SU-DHL-6 (cell line): ENCODE measurements around the gene HSPA2.

Experiments
- H2AFZ ChIP-seq: fragments of 200-600 bp; sonication (generic); 2 replicates; pipeline ENCODE4 v1.6.1; 2014; ENCODE audit warnings: low read depth, mild to moderate bottlenecking, moderate library complexity, mixed read lengths, antibody characterized with exemption, low read length; ENCODE audit not compliant: severe bottlenecking
- H3F3A ChIP-seq: fragments of 200-600 bp; shearing (Covaris generic); 2 replicates; pipeline ENCODE4 v1.6.0; 2016; ENCODE audit warnings: antibody characterized with exemption, mild to moderate bottlenecking; ENCODE audit not compliant: insufficient read depth
- H3K27ac ChIP-seq: fragments of 200-600 bp; sonication (generic); 2 replicates; pipeline ENCODE4 v1.5.1; 2016; ENCODE audit warnings: low read depth, mild to moderate bottlenecking, low read length, moderate library complexity, mixed read lengths
- H3K27me3 ChIP-seq: fragments of 200-600 bp; sonication (generic), shearing (Covaris generic); 2 replicates; pipeline ENCODE4 v1.6.0; 2014; ENCODE audit warnings: mild to moderate bottlenecking, low read length
- H3K36me3 ChIP-seq: fragments of 200-600 bp; sonication (generic); 2 replicates; pipeline ENCODE4 v1.6.1; 2014; ENCODE audit warnings: mild to moderate bottlenecking, low read length, mixed read lengths
- H3K4me2 ChIP-seq: fragments of 300-600, 200-600 bp; shearing (Covaris generic), sonication (generic); 2 replicates; pipeline ENCODE4 v1.6.0; 2014; ENCODE audit warnings: low read length, low read depth, mild to moderate bottlenecking; ENCODE audit not compliant: poor library complexity, severe bottlenecking
- H3K4me3 ChIP-seq: fragments of 200-600 bp; sonication (generic); 2 replicates; pipeline ENCODE4 v1.5.1; 2014; ENCODE audit warnings: antibody characterized with exemption, low read length, mild to moderate bottlenecking, mixed read lengths; ENCODE audit not compliant: insufficient read depth, poor library complexity, severe bottlenecking
- H3K79me2 ChIP-seq: fragments of 200-600 bp; sonication (generic); 2 replicates; pipeline ENCODE4 v1.6.1; 2014; ENCODE audit warnings: mild to moderate bottlenecking, low read length, moderate library complexity; ENCODE audit not compliant: insufficient read depth
- H3K9ac ChIP-seq: fragments of 200-600 bp; sonication (generic); 2 replicates; pipeline ENCODE4 v1.7.0; 2014; ENCODE audit warnings: mild to moderate bottlenecking, low read length
- H3K9me2 ChIP-seq: fragments of 200-600 bp; sonication (generic); replicated peaks from 2 replicates; pipeline ENCODE4 v1.6.1; 2014; ENCODE audit warnings: low read length; ENCODE audit not compliant: insufficient read depth
- H3K9me3 ChIP-seq: fragments of 200-600 bp; sonication (generic); 2 replicates; pipeline ENCODE4 v1.6.1; 2014; ENCODE audit warnings: low read length, mixed read lengths; ENCODE audit not compliant: insufficient read depth
- H4K20me1 ChIP-seq: fragments of 200-600 bp; sonication (generic); 2 replicates; pipeline ENCODE4 v1.6.1; 2014; ENCODE audit warnings: low read depth, mild to moderate bottlenecking, antibody characterized with exemption, low read length, moderate library complexity, mixed read lengths
- CTCF ChIP-seq: fragments of 200-600 bp; sonication (generic); IDR thresholded peaks from one replicate; pipeline ENCODE4 v1.5.1; 2017; ENCODE audit warnings: antibody characterized with exemption, mild to moderate bottlenecking, low read length, moderate library complexity; ENCODE audit not compliant: insufficient read depth, poor library complexity, severe bottlenecking
- EZH2phosphoT487 ChIP-seq: fragments of 200-600 bp; sonication (generic), shearing (Covaris generic); conservative IDR thresholded peaks from 2 replicates; pipeline ENCODE4 v1.6.1; 2018; ENCODE audit warnings: mild to moderate bottlenecking, antibody characterized with exemption, low read length, moderate library complexity, mixed read lengths

HSPA2 gene

GRCh38 chr14:64495252-64495651 is 45.3 kb upstream of the HSPA2 start:
- H3K27me3 ChIP-seq, result no peaks in the 10 kb centered on the region
- no peak overlapping the region for H3K4me2 ChIP-seq
- TF ChIP-seq CTCF (no peak), EZH2phosphoT487 (no peak)
- 0 out of 2 replicates have a peak, but pooled peaks cover 5% of the 10 kb centered on the region for H4K20me1 ChIP-seq
- peaks cover 91% of the 10 kb centered on the region for H3K79me2 ChIP-seq
- peaks cover 33% of the 10 kb centered on the region for H3K36me3 ChIP-seq
- peaks cover 12% of the 10 kb centered on the region; the same call in 1 of the 2 replicates for H3F3A ChIP-seq
- no peak overlapping the region for H2AFZ ChIP-seq
- no peaks in the 10 kb centered on the region for H3K9me3 ChIP-seq
- H3K9me2 ChIP-seq, result no peaks in the 10 kb centered on the region
- no peak overlapping the region for H3K9ac ChIP-seq
- H3K27ac ChIP-seq, result no peak overlapping the region
- no peak overlapping the region for H3K4me3 ChIP-seq

GRCh38 chr14:64496764-64497163 is 43.8 kb upstream of the HSPA2 start:
- peaks cover 29% of the 10 kb centered on the region for H3K36me3 ChIP-seq
- no peak for TF ChIP-seq EZH2phosphoT487
- 0 out of 2 replicates have a peak, but pooled peaks cover 5% of the 10 kb centered on the region for H4K20me1 ChIP-seq

GRCh38 chr14:64500088-64500487 is 40.5 kb upstream of the HSPA2 start:
- peaks cover 80% of the 10 kb centered on the region for H3K79me2 ChIP-seq
- peak overlapping the region; percentile 1; the same call in 1 of the 2 replicates for H3K27ac ChIP-seq
- H3K9ac ChIP-seq, result 0 out of 2 replicates have a peak overlapping the region, but pooled peaks have one; percentile 99

More at GRCh38 chr14:64496764-64497163, 43.8 kb upstream of the HSPA2 start:
- Histone ChIP-seq H3K4me3 (no peak overlapping the region), H3K9me3 (no peaks in the 10 kb centered on the region), H3K4me2 (peak overlapping the region; percentile 0), H2AFZ (no peak overlapping the region), H3K27me3 (no peaks in the 10 kb centered on the region), H3K27ac (peak overlapping the region; percentile 30; the same call in 1 of the 2 replicates), H3F3A (peaks cover 23% of the 10 kb centered on the region), H3K9ac (no peak overlapping the region), H3K9me2 (no peaks in the 10 kb centered on the region), H3K79me2 (peaks cover 92% of the 10 kb centered on the region)

More at GRCh38 chr14:64500088-64500487, 40.5 kb upstream of the HSPA2 start:
- H3K9me3 ChIP-seq, result no peaks in the 10 kb centered on the region
- TF ChIP-seq CTCF (no peak), EZH2phosphoT487 (no peak)
- no peak overlapping the region for H3K4me3 ChIP-seq
- H3K9me2 ChIP-seq, result no peaks in the 10 kb centered on the region
- H4K20me1 ChIP-seq, result 0 out of 2 replicates have a peak, but pooled peaks cover 5% of the 10 kb centered on the region
- peaks cover 49% of the 10 kb centered on the region for H3F3A ChIP-seq
- no peaks in the 10 kb centered on the region for H3K27me3 ChIP-seq
- H3K4me2 ChIP-seq, result peak overlapping the region; percentile 76
- H2AFZ ChIP-seq, result no peak overlapping the region
- peaks cover 19% of the 10 kb centered on the region for H3K36me3 ChIP-seq
